GM12891 (cell line): Measurements from ENCODE around the gene PTGFRN.
"Not testable (repeated sequence)": the region's sequence is repeated elsewhere in the genome, so short reads cannot be mapped to it uniquely, and the experiment has no call there.

Experiments
- PAX5 ChIP-seq: IDR thresholded peaks from 2 replicates; pipeline ENCODE4 v1.6.1; 2011; ENCODE audit warnings: low read length, moderate library complexity, mild to moderate bottlenecking; ENCODE audit not compliant: insufficient read depth, severe bottlenecking
- POLR2A ChIP-seq: IDR thresholded peaks from 2 replicates; pipeline ENCODE4 v1.6.1; 2011; ENCODE audit warnings: low read depth, low read length, control low read depth
- POLR2AphosphoS5 ChIP-seq: IDR thresholded peaks from 2 replicates; pipeline ENCODE4 v1.6.1; 2011; ENCODE audit warnings: low read depth, low read length, control low read depth
- SPI1 ChIP-seq: IDR thresholded peaks from 2 replicates; pipeline ENCODE4 v1.6.1; 2011; ENCODE audit warnings: low read depth, low read length, control low read depth
- TAF1 ChIP-seq: IDR thresholded peaks from 2 replicates; pipeline ENCODE4 v1.6.1; 2011; ENCODE audit warnings: low read depth, low read length, control low read depth

DNA sequence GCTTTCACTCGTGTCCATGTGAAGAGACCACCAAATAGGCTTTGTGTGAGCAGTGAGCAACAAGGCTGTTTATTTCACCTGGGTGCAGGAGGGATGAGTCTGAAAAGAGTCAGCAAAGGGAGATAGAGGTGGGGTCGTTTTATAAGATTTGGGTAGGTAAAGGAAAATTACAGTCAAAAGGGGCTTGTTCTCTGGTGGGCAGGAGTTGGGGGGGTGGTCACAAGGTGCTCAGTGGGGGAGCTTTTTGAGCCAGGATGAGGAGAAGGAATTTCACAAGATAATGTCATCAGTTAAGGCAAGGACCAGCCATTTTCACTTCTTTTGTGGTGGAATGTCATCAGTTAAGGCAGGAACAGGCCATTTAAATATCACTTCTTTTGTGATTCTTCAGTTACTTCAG lies 49.5 kb upstream of the PTGFRN start:
- TF ChIP-seq POLR2A, SPI1, POLR2AphosphoS5, TAF1, PAX5: not testable (repeated sequence)
